Measurements from ENCODE around the gene APLP1. TPM values are rescaled to one million over a fixed set of nuclear protein-coding genes. Genes with fewer than 3 reads are reported as not detected.
A peak's percentile ranks its signal among the peaks of the same experiment; 100 is the strongest.
"Not testable (repeated sequence)": the region's sequence is repeated elsewhere in the genome, so short reads cannot be mapped to it uniquely, and the experiment has no call there.

Gene APLP1
- total and polyA plus RNA-seq, 7 donors = 0.48 to 4.1 (median 0.84) TPM

- Histone ChIP-seq H3K4me1 (peaks cover 6% of the 10 kb centered on the region), H3K4me3 (peak overlapping the region; percentile 60), H3K36me3 (ENCODE audit: insufficient read depth in 1 of 2, low read depth in 1 of 2) (no peaks in the 10 kb centered on the region), H3K27ac (no peak overlapping the region), H3K27me3 (ENCODE audit: insufficient read depth in 3 of 3, low read length in 2 of 3) (peaks cover 0 to 72% (median 22%) of the 10 kb centered on the region in 3 donors), H3K9me3 (no peaks in the 10 kb centered on the region)
- peak; percentile 46 to 61 (median 56) for ATAC-seq
- 1% methylated on average over 41 to 51 of the region's 51 CpGs for WGBS, 3 donors
- DNase-seq = peak; percentile 59 to 69
- intact Hi-C loops (cut with DNase I) = no loop called here
- TF ChIP-seq CTCF (IDR thresholded peaks at IDR 0.05) = no peak
Observed at GRCh38 chr19:35869327-35870123, 1.2 kb downstream of the APLP1 start.

DNA sequence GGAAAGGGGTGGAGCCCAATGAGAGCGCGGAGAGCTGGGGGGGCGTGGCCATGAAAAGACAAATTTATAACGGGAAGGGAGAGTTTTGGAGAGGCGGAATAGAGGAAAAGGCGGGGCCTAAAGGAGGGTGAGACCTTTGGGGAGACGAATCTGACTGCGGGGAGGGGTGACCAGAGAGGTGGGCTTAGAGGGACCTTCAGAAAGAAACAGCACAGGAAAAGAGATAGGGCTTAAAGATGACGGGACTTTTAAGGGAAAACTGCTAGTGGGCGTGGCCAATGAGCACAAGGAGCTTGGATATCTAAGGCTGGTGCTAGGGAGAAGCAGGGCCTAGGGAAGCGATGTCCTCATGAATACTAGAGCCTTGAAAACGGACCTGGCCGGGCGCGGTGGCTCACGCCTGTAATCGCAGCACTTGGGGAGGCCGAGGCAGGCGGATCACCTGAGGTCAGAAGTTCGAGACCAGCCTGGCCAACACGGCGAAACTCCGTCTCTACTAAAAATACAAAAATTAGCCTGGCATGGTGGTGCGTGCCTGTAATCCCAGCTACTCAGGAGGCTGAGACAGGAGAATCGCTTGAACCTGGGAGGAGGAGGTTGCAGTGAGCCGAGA lies 1.9 kb downstream of the APLP1 start:
- intact Hi-C loops (cut with DNase I); H3K36me3 ChIP-seq (ENCODE audit: insufficient read depth in 1 of 2, low read depth in 1 of 2); H3K4me1 ChIP-seq; H3K27ac ChIP-seq; H3K9me3 ChIP-seq; DNase-seq; ATAC-seq: not testable (repeated sequence)
- 37 to 44% (median 39%) methylated on average over 26 of the region's 26 CpGs for WGBS, 3 donors
- Histone ChIP-seq H3K27me3 (ENCODE audit: insufficient read depth in 3 of 3, low read length in 2 of 3) (peaks cover 0 to 68% (median 18%) of the 10 kb centered on the region in 3 donors), H3K4me3 (peak overlapping the region; percentile 60)

DNA sequence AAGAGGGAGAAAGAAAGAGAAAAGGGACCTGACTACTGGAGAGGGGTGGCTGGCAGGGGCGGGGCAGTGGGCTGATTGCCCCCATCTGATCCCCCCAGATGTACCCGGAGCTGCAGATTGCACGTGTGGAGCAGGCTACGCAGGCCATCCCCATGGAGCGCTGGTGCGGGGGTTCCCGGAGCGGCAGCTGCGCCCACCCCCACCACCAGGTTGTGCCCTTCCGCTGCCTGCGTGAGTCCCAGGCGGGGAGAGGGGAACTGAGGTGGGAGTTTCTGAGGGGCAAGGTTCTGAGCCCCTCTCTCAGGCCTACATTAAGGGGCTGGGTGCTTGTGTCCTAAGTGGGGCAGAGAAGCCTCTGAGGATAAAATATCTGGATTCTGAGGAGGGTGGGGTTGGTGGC lies 2.4 kb downstream of the APLP1 start:
- DNase-seq (no peak), ATAC-seq (no peak)
- Histone ChIP-seq H3K27ac (no peak overlapping the region), H3K4me1 (peaks cover 6% of the 10 kb centered on the region), H3K36me3 (ENCODE audit: insufficient read depth in 1 of 2, low read depth in 1 of 2) (no peaks in the 10 kb centered on the region), H3K4me3 (no peak overlapping the region), H3K9me3 (no peaks in the 10 kb centered on the region), H3K27me3 (ENCODE audit: insufficient read depth in 3 of 3, low read length in 2 of 3) (peaks cover 0 to 66% (median 18%) of the 10 kb centered on the region in 3 donors)
- 69 to 75% (median 71%) methylated on average over 11 to 12 of the region's 12 CpGs for WGBS, 3 donors
- intact Hi-C loops (cut with DNase I) = no loop called here
- TF ChIP-seq CTCF (IDR thresholded peaks at IDR 0.05) = no peak

GRCh38 chr19:35871611-35872010 lies 3.2 kb downstream of the APLP1 start:
- H3K27me3 ChIP-seq (ENCODE audit: insufficient read depth in 3 of 3, low read length in 2 of 3) = peaks cover 0 to 58% (median 14%) of the 10 kb centered on the region in 3 donors
- intact Hi-C loops (cut with DNase I) = no loop called here
- no peak for DNase-seq
- H3K36me3 ChIP-seq (ENCODE audit: insufficient read depth in 1 of 2, low read depth in 1 of 2) = no peaks in the 10 kb centered on the region
- TF ChIP-seq CTCF (IDR thresholded peaks at IDR 0.05) = no peak
- H3K27ac ChIP-seq = no peak overlapping the region
- no peaks in the 10 kb centered on the region for H3K9me3 ChIP-seq
- no peak for ATAC-seq
- no peak overlapping the region for H3K4me3 ChIP-seq
- H3K4me1 ChIP-seq = peaks cover 6% of the 10 kb centered on the region
- 77 to 83% (median 80%) methylated on average over 12 of the region's 12 CpGs for WGBS, 3 donors

DNA sequence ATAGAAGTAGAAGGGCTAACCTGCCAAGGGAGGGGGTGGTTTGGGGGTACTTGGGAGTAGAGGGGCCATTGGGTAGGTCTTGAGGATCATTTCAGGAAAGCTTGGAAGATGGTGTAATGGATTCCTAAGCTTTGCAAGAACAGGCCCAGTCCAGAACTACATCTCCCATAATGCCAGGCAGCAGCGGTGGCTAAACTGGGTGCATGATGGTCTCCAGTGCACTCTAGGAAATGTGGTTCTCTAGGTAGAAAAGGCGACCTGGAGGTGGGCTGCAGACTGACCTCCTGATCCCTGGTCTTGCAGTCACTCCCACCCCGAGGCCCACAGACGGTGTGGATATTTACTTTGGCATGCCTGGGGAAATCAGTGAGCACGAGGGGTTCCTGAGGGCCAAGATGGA lies 3.8 kb downstream of the APLP1 start:
- H3K4me3 ChIP-seq = no peak overlapping the region
- intact Hi-C loops (cut with DNase I) = no loop called here
- H3K36me3 ChIP-seq (ENCODE audit: insufficient read depth in 1 of 2, low read depth in 1 of 2) = no peaks in the 10 kb centered on the region
- 74 to 84% (median 79%) methylated on average over 5 of the region's 5 CpGs for WGBS, 3 donors
- no peaks in the 10 kb centered on the region for H3K9me3 ChIP-seq
- H3K4me1 ChIP-seq = peaks cover 6% of the 10 kb centered on the region
- DNase-seq (no peak), ATAC-seq (no peak)
- no peak overlapping the region for H3K27ac ChIP-seq
- peaks cover 0 to 52% (median 14%) of the 10 kb centered on the region in 3 donors for H3K27me3 ChIP-seq (ENCODE audit: insufficient read depth in 3 of 3, low read length in 2 of 3)
- no peak for TF ChIP-seq CTCF (IDR thresholded peaks at IDR 0.05)
